HUES6 (cell line): Measurements from ENCODE around the gene MAML3.

Source experiments
- H3K27ac ChIP-seq: 2 replicates; pipeline ENCODE4 v1.7.0; 2013; ENCODE audit warnings: low read depth, mild to moderate bottlenecking, low read length, inconsistent platforms
- H3K27me3 ChIP-seq: 2 replicates; pipeline ENCODE4 v1.6.1; 2013; ENCODE audit warnings: low read length; ENCODE audit not compliant: control insufficient read depth, insufficient read depth
- H3K36me3 ChIP-seq: 2 replicates; pipeline ENCODE4 v1.6.1; 2013; ENCODE audit warnings: low read length; ENCODE audit not compliant: control insufficient read depth, insufficient read depth
- H3K4me1 ChIP-seq: 2 replicates; pipeline ENCODE4 v1.6.1; 2013; ENCODE audit warnings: low read length; ENCODE audit not compliant: control insufficient read depth, insufficient read depth
- H3K4me3 ChIP-seq: 2 replicates; pipeline ENCODE4 v1.5.1; 2013; ENCODE audit warnings: low read depth, low read length
- H3K9ac ChIP-seq: one replicate; pipeline ENCODE4 v1.6.1; 2013; ENCODE audit warnings: mild to moderate bottlenecking, low read length
- H3K9me3 ChIP-seq: 2 replicates; pipeline ENCODE4 v1.6.1; 2013; ENCODE audit warnings: low read depth, low read length; ENCODE audit not compliant: control insufficient read depth, insufficient read depth

MAML3 gene

DNA sequence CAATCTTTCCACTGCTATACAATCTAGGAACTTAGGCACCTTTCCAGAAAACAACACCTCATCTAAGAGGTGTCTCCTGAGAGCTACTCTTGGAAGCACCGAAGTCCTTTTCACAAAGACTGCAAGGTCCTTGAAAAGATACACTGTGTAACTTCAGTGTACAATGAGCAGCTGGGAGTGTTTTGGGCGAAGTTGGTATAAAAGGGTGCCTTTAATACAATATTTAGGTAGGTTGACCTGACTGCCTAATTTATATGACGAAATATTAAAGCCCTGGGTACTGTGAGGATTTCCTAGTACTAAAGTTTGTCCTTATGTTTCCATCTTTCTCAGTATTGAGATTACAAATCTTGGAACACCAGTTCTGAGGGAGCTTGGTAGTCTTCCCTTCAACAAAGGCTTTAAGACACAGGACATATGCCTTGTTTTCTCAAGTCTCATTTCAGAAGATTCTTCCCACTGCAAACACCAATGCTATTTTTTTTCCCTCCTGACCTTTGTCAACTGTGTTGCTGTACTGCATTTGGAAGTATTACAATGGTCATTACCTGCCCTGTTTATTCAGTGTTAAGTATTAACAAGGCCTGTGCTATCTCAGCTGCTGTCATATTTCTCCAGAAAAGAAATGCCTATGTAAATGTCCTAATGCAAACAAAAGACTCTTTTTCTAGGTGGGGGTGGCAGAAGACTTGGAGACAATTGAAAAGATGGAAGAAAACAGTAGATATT is 134.2 kb downstream of the MAML3 start:
- Histone ChIP-seq H3K4me3 (no peak overlapping the region), H3K9ac (no peak overlapping the region), H3K9me3 (peaks cover 6% of the 10 kb centered on the region; the same call in 1 of the 2 replicates), H3K27me3 (no peaks in the 10 kb centered on the region), H3K36me3 (no peaks in the 10 kb centered on the region), H3K27ac (no peak overlapping the region), H3K4me1 (peaks cover 16% of the 10 kb centered on the region; the same call in 1 of the 2 replicates)

DNA sequence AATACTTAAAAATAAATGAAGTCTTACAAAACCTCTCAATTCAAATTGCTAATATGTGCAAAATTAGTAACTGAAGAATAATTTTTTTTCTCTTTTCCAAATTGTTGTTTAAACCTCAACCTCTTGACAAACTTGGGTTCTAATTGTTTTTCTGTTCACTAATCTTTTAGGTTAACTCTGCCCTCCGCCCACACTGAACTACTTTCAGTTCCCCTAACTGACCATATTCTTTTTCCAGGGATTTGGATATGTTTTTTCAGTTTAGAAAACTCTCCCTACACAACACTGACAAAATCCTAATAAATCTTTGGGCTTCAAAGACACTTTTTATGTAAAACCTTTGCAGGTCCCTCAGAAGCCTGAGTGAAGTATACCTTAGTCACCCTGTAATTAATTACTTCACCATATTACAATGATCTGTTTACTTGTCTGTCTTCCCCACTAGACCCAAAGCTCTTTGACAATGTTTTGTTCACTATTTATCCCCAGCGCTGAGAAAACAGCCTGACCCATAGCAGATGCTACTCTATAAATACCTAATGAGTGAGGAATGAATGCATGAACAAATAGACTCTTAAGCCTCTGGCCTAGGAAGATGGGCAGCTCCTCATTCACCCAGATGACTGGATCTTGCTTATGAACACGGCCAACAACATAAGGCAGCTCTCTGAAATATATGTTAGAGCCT is 134.9 kb downstream of the MAML3 start:
- H3K27me3 ChIP-seq = no peaks in the 10 kb centered on the region
- no peak overlapping the region for H3K27ac ChIP-seq
- peaks cover 16% of the 10 kb centered on the region; the same call in 1 of the 2 replicates for H3K4me1 ChIP-seq
- no peak overlapping the region for H3K4me3 ChIP-seq
- no peak overlapping the region for H3K9ac ChIP-seq
- peaks cover 6% of the 10 kb centered on the region; the same call in 1 of the 2 replicates for H3K9me3 ChIP-seq
- H3K36me3 ChIP-seq = no peaks in the 10 kb centered on the region

DNA sequence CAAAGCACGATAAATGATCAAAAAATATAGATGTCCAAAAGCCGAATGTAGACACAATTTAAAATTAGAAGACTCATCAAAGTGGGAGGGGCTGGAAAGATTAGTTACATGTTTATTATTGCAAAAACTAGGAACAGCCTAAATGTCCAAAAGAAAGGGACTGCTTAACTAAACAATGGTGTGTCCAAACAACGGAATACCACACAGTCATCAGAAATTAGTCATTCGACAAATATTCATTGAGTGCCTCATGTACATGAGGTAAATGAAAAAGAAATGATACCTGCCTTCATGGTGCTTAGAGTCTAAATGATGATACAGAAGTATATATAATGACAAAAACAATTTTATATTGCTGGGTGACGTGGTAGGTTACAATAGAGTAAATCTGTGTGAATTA is 139.7 kb downstream of the MAML3 start:
- Histone ChIP-seq H3K27me3 (no peaks in the 10 kb centered on the region), H3K4me1 (peaks cover 9% of the 10 kb centered on the region), H3K4me3 (no peak overlapping the region), H3K27ac (no peak overlapping the region), H3K36me3 (no peaks in the 10 kb centered on the region), H3K9me3 (peaks cover 6% of the 10 kb centered on the region; the same call in 1 of the 2 replicates), H3K9ac (no peak overlapping the region)

DNA sequence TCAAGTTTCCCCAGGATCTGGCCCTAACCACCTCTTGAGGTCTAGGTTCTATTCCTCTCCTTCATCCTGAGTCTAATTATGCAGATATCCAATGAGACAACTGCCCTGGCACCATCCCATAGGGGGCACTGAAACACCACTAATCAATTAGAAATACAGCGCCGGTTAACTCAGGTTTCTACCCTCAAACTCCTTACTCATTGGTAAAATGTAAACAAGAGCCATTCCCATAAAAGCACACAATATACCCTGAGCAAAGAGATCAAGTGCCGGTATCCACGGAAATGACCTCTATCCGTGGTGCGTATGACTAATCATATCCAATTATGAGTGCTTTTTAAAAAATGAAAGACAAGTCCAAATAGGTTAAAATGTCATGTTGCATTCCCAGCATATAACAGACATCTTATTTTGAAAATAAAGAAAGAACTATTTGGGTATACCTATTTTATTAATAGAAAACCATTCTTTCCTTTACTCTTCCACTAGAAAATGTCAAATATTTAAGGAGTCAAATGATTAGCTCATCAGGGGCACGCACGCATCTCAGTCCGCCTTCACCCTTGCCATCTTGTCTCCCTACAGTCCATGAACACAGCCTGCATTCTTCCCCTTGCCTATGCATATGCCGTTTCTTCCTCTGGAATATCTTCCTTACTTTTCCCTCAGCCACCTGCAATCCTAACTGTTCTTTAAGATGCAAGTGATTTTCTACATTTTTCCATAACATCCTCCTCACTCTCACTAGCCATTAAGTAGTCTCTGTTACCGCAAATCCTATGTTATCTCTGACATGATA is 141.1 kb downstream of the MAML3 start:
- H3K36me3 ChIP-seq = no peaks in the 10 kb centered on the region
- H3K9me3 ChIP-seq = peaks cover 6% of the 10 kb centered on the region; the same call in 1 of the 2 replicates
- no peaks in the 10 kb centered on the region for H3K27me3 ChIP-seq
- no peak overlapping the region for H3K27ac ChIP-seq
- no peak overlapping the region for H3K4me3 ChIP-seq
- peaks cover 7% of the 10 kb centered on the region for H3K4me1 ChIP-seq
- no peak overlapping the region for H3K9ac ChIP-seq

DNA sequence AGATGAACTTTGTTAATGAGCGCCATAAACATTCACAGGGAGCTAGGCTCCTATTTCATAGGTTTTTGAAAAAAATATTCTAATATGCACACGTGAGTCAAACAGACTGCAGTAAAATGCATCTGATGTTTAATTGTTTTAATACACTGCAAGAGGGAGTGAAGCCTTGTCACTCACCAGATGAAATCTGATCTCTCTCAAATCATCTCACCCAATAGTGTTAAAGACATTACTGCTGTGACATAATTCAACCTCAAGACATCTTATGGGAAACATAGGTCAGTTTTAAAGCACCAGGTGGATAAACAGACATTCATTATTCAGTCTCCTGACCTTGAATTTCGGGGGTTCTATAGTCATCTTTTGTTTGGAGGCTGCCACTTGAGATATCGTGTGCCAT is 148.3 kb downstream of the MAML3 start:
- no peak overlapping the region for H3K27ac ChIP-seq
- peaks cover 30% of the 10 kb centered on the region for H3K4me1 ChIP-seq
- H3K4me3 ChIP-seq = no peak overlapping the region
- H3K27me3 ChIP-seq = peaks cover 6% of the 10 kb centered on the region; the same call in 1 of the 2 replicates
- H3K9ac ChIP-seq = no peak overlapping the region
- H3K9me3 ChIP-seq = no peaks in the 10 kb centered on the region
- no peaks in the 10 kb centered on the region for H3K36me3 ChIP-seq

DNA sequence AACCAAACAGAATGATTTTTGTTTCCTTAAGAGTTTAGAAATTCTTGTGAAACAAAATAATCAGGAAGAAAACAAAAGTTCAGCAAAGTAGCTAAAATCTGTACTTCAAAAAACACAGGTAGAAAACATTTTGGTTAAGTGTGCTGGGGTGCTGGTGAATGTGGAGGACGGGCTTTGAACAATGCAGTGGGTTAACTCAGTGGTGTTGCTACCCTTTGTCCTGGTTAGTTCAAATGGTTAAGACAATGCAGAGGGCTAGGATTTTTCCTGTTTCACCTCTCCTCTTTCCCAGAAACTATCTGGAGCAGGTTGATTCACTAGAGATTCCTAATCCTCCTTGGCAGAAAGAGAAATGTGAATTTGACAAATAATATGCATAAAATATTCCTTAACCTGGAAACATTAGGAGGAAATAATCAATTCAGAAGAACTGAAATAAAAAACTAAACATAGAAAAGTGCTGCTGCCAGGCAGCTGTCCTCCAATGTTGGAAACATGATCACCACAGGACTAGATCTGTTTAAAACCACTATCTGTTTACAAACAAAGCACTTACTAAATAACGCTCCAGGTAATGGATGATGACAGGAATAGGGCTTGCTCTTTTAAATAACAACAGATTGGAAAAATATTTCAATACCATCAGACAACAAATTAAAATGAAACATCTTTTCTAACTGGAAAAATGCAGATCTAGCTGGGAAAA is 148.9 kb downstream of the MAML3 start:
- no peaks in the 10 kb centered on the region for H3K36me3 ChIP-seq
- peak overlapping the region; percentile 56 for H3K4me3 ChIP-seq

DNA sequence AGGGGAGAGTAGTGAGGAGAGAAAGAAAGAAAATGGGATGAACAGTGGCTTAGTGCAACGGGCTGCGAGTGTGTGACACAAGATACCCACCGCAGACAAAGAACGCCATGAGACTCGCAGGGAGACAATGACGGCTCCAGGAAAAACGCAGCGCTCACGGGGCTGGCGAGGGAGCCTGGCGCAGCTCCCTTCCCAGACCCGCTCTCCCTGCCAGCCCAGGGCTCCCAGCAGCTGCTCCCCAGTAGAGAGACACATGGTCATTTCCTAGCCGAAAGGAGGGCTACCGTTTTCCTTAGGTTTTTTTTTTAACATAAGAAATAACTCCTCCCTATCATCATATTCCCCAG is 149.5 kb downstream of the MAML3 start:
- Histone ChIP-seq H3K9me3 (no peaks in the 10 kb centered on the region), H3K4me3 (peak overlapping the region; percentile 56), H3K27me3 (peaks cover 6% of the 10 kb centered on the region; the same call in 1 of the 2 replicates), H3K4me1 (peaks cover 30% of the 10 kb centered on the region), H3K36me3 (no peaks in the 10 kb centered on the region), H3K9ac (peak overlapping the region; percentile 57), H3K27ac (no peak overlapping the region)

More for the DNA sequence above, 148.9 kb downstream of the MAML3 start:
- H3K9me3 ChIP-seq = no peaks in the 10 kb centered on the region
- H3K27me3 ChIP-seq = peaks cover 6% of the 10 kb centered on the region; the same call in 1 of the 2 replicates
- no peak overlapping the region for H3K27ac ChIP-seq
- H3K4me1 ChIP-seq = peaks cover 30% of the 10 kb centered on the region
- peak overlapping the region; percentile 57 for H3K9ac ChIP-seq

DNA sequence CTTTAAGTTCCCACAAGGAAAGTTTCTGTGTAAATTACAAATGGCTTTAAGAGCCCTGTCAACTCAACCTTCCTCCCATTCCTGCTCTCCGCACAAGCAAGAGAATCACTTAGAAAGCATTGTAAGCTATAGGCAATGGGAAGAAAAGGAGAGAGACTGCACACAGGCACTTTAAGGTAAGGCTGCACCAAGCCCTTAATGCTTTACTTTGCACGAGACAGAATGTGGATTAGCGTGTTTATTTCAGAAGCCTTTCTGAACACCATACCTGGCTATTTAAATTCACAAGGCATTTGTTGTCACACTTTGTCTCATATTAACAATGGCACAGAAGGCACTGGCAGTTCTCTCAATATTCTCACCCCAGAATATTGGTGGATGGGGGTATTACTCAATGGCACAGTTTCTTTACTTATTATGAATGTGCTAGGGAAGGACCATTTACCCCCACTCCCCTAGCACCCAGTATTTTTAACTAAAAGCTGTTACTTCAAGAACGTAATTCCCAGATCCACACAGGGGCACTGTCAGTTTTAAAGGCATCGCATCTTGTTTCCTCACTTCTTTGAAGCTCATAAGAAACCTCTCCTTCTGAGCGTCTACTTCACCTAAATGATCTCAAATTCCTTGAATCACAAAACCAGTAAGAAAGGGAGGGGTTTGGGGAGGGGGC is 150.0 kb downstream of the MAML3 start:
- no peaks in the 10 kb centered on the region for H3K9me3 ChIP-seq
- no peaks in the 10 kb centered on the region for H3K36me3 ChIP-seq
- no peak overlapping the region for H3K9ac ChIP-seq
- H3K4me1 ChIP-seq = peaks cover 30% of the 10 kb centered on the region
- peaks cover 6% of the 10 kb centered on the region; the same call in 1 of the 2 replicates for H3K27me3 ChIP-seq
- H3K27ac ChIP-seq = no peak overlapping the region
- H3K4me3 ChIP-seq = peak overlapping the region; percentile 56

DNA sequence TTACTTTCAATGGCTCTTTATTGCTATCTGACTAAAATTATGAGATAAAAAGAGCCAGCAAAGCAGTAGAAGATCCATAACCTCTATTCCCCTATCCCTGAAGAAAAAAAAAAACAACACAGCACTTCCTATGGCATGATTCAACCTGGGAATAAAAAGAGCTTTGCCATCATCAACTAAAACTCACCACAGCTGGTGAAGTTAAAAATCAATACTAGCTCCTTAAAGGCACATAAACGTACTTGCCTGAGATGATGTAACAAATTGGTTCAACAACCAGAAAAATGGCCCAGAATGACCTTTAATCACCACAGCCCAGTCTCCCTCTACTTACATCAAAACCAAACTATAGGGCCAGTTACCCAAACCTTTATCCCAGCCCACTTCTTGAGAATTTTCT is 153.8 kb downstream of the MAML3 start:
- Histone ChIP-seq H3K9ac (no peak overlapping the region), H3K9me3 (no peaks in the 10 kb centered on the region), H3K27me3 (peaks cover 6% of the 10 kb centered on the region; the same call in 1 of the 2 replicates), H3K4me3 (no peak overlapping the region), H3K4me1 (peaks cover 18% of the 10 kb centered on the region), H3K27ac (no peak overlapping the region), H3K36me3 (no peaks in the 10 kb centered on the region)
